SK-N-MC (cell line): ENCODE data around the gene PAPOLA.

Experiments
- EZH2 ChIP-seq: fragments of 200-600 bp; sonication (generic); IDR thresholded peaks from one replicate; pipeline ENCODE4 v1.6.1; 2017; ENCODE audit warnings: antibody characterized with exemption
- POLR2AphosphoS5 ChIP-seq: IDR thresholded peaks from 2 replicates; pipeline ENCODE4 v1.6.1; 2012; ENCODE audit warnings: mild to moderate bottlenecking, low read depth, low read length, borderline replicate concordance

- no peak for TF ChIP-seq EZH2
- TF ChIP-seq POLR2AphosphoS5, result no peak
Observed at GRCh38 chr14:96511146-96511545, 9.0 kb downstream of the PAPOLA start.
